Measurements from ENCODE around the gene HYAL2. TPM values are rescaled to one million over a fixed set of nuclear protein-coding genes. Genes with fewer than 3 reads are reported as not detected.

Gene HYAL2
- total and polyA plus RNA-seq, 9 of the 15 experiments (the other 6 are each of a cell fraction or from before 2014, with no cell fraction given) = 0.36 to 22.7 (median 11.4) TPM; not detected in 1

DNA sequence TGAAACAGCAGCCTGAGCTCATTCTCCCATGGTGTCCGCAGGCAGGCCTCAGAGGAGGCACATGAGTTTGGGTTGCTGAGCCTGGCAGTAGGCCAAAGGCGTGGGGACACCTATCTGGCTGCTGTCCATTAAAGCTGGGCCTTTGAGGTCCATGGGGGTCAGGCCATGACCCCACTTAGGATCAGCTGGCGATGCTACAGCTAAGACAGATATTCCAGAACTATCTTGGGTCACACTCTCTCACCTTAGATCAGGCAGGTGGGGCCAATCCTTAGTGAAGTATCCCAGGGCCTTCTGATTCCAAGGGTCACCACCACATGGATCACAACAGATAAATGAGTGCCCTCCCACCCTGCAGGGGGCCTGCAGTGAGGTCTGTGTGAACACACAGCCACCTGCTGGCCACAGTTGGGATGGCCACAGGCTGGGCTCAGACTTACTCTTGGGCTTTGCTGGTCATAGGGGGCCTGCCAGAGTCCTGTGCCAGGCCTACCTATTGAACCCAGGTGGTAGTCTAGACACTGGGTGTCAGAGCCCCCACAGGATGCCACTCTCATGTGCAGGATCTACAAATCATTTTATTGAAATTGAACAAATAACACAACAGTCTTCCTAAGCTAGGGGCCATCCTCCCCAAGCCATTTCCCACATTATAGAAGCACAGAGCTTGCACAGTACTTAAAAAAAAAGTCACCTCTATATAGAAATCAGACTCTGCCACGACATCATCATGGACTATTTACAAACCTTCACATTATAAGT lies 2.0 kb upstream of the HYAL2 start (continued):
- TF ChIP-seq GATA2 (CRISPR knock-in tag; IDR thresholded peaks at IDR 0.05) (peak; percentile 13; the same call in 1 of the 2 replicates), ZNF57 (CRISPR knock-in tag; IDR thresholded peaks at IDR 0.05) (no peak), PRMT5 (CRISPR knock-in tag; IDR thresholded peaks at IDR 0.05) (no peak), CBFA2T3 (IDR thresholded peaks at IDR 0.05) (peak; percentile 55), NCOA1 (IDR thresholded peaks at IDR 0.05; ENCODE audit: low read depth) (no peak), ESRRA (IDR thresholded peaks at IDR 0.05; ENCODE audit: borderline replicate concordance, low read depth) (peak; percentile 24; the same call in 1 of the 2 replicates)
- TF ChIP-seq, protein P1, sequence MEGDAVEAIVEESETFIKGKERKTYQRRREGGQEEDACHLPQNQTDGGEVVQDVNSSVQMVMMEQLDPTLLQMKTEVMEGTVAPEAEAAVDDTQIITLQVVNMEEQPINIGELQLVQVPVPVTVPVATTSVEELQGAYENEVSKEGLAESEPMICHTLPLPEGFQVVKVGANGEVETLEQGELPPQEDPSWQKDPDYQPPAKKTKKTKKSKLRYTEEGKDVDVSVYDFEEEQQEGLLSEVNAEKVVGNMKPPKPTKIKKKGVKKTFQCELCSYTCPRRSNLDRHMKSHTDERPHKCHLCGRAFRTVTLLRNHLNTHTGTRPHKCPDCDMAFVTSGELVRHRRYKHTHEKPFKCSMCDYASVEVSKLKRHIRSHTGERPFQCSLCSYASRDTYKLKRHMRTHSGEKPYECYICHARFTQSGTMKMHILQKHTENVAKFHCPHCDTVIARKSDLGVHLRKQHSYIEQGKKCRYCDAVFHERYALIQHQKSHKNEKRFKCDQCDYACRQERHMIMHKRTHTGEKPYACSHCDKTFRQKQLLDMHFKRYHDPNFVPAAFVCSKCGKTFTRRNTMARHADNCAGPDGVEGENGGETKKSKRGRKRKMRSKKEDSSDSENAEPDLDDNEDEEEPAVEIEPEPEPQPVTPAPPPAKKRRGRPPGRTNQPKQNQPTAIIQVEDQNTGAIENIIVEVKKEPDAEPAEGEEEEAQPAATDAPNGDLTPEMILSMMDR (IDR thresholded peaks at IDR 0.05 in 2 of 3, conservative IDR thresholded peaks at IDR 0.05 in 1 of 3; ENCODE audit: insufficient read depth in 2 of 3, low read depth in 1 of 3, low read length in 3 of 3) = peak; percentile 90 to 97 (median 91)
- TF ChIP-seq, protein P2, sequence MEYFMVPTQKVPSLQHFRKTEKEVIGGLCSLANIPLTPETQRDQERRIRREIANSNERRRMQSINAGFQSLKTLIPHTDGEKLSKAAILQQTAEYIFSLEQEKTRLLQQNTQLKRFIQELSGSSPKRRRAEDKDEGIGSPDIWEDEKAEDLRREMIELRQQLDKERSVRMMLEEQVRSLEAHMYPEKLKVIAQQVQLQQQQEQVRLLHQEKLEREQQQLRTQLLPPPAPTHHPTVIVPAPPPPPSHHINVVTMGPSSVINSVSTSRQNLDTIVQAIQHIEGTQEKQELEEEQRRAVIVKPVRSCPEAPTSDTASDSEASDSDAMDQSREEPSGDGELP (CRISPR knock-in tag; IDR thresholded peaks at IDR 0.05; ENCODE audit: borderline replicate concordance) = peak; percentile 91
